B cell (primary cell): Measurements from ENCODE around the gene MTMR4. TPM values are rescaled to one million over a fixed set of nuclear protein-coding genes. Genes with fewer than 3 reads are reported as not detected.

ENCODE experiments used
- ATAC-seq: fragments of 200-7000 bp; cut with Tn5 transposase; one replicate; pipeline ENCODE4 v1.10.0; 2021; ENCODE audit warnings: low read depth, mild to moderate bottlenecking, moderate number of reproducible peaks, moderate library complexity
- CTCF ChIA-PET: fragments of 350-600 bp; sonication (Branson Sonifier 250); formaldehyde crosslinking; loops from one replicate; lab custom pipeline; 2021; ENCODE audit warnings: antibody characterized with exemption, inconsistent platforms; lab: Charles Lee
- POLR2A ChIA-PET: fragments of 350-600 bp; sonication (Branson Sonifier 250); formaldehyde crosslinking; loops from one replicate; lab custom pipeline; 2021; ENCODE audit warnings: antibody characterized with exemption; lab: Charles Lee
- DNase-seq: peaks from one replicate; pipeline ENCODE4 v3.0.0; 2013
- H2AFZ ChIP-seq: 2 replicates; pipeline ENCODE4 v1.6.1; 2012; ENCODE audit warnings: mild to moderate bottlenecking, low read depth, low read length; ENCODE audit not compliant: insufficient read depth, poor library complexity, severe bottlenecking
- H3K27ac ChIP-seq, 2 donors: 1 replicate in 1 of 2; 2 replicates in 1 of 2; pipeline ENCODE4 v1.5.1; 2012 to 2013; ENCODE audit warnings: low read length in 2 of 2, mild to moderate bottlenecking in 2 of 2, moderate library complexity in 1 of 2
- H3K27me3 ChIP-seq, 4 experiments: fragments of 200-600 bp in 1 of 4; sonication (generic) in 1 of 4; replicated peaks in 1 of 4; 1 replicate in 2 of 4; 2 replicates in 2 of 4; pipeline versions ENCODE4 v1.6.1 to v1.7.0; 2013 to 2016; ENCODE audit warnings: low read length in 3 of 4, mild to moderate bottlenecking in 2 of 4, mixed read lengths in 1 of 4, moderate library complexity in 1 of 4; ENCODE audit not compliant: insufficient read depth in 4 of 4, control insufficient read depth in 3 of 4; ENCODE audit errors: control extremely low read depth in 1 of 4
- H3K36me3 ChIP-seq, 2 experiments: replicated peaks in 1 of 2; 1 replicate in 1 of 2; 2 replicates in 1 of 2; pipeline versions ENCODE4 v1.6.1 to v1.7.1; 2013; ENCODE audit warnings: low read length in 1 of 2; ENCODE audit not compliant: insufficient read depth in 2 of 2, control insufficient read depth in 1 of 2; ENCODE audit errors: control extremely low read depth in 1 of 2, extremely low read depth in 1 of 2
- H3K4me1 ChIP-seq, 2 donors: fragments of 200-600 bp in 1 of 2; sonication (generic) in 1 of 2; 1 replicate in 1 of 2; 2 replicates in 1 of 2; pipeline versions ENCODE4 v1.5.1 to v1.6.1; 2013 to 2017; ENCODE audit warnings: low read length in 2 of 2; ENCODE audit not compliant: control insufficient read depth in 2 of 2, insufficient read depth in 2 of 2
- H3K4me2 ChIP-seq: replicated peaks from 2 replicates; pipeline ENCODE3; 2012; ENCODE audit warnings: mild to moderate bottlenecking, low read depth, low read length; ENCODE audit not compliant: poor library complexity, severe bottlenecking
- H3K4me3 ChIP-seq, 5 experiments: fragments of 200-600 bp in 1 of 5; sonication (generic) in 1 of 5; 1 replicate in 3 of 5; 2 replicates in 2 of 5; pipeline versions ENCODE4 v1.5.1 to v1.7.0; 2011 to 2016; ENCODE audit warnings: low read length in 4 of 5, mild to moderate bottlenecking in 4 of 5, low read depth in 2 of 5, control low read depth in 1 of 5, moderate library complexity in 1 of 5; ENCODE audit not compliant: insufficient read depth in 1 of 5; ENCODE audit errors: control extremely low read depth in 1 of 5, extremely low read depth in 1 of 5
- H3K79me2 ChIP-seq: fragments of 200-600 bp; sonication (generic); one replicate; pipeline ENCODE4 v1.6.0; 2016; ENCODE audit warnings: low read length; ENCODE audit not compliant: control insufficient read depth, insufficient read depth
- H3K9ac ChIP-seq: fragments of 200-600 bp; sonication (generic); 2 replicates; pipeline ENCODE4 v1.6.1; 2017; ENCODE audit warnings: mild to moderate bottlenecking, low read length, moderate library complexity
- H3K9me3 ChIP-seq, 3 donors: one replicate each; pipeline versions ENCODE4 v1.6.1 to v1.7.1; 2013; ENCODE audit warnings: low read length in 2 of 3; ENCODE audit not compliant: control insufficient read depth in 2 of 3, insufficient read depth in 1 of 3; ENCODE audit errors: control extremely low read depth in 1 of 3
- H4K20me1 ChIP-seq: 2 replicates; pipeline ENCODE4 v1.6.0; 2012; ENCODE audit warnings: mild to moderate bottlenecking, low read length; ENCODE audit not compliant: insufficient read depth, control insufficient read depth, poor library complexity, severe bottlenecking
- H3K27ac Mint-ChIP-seq: one replicate; pipeline ENCODE4 v1.8.0; 2021; ENCODE audit warnings: mixed read lengths
- H3K27me3 Mint-ChIP-seq: one replicate; pipeline ENCODE4 v1.8.0; 2021; ENCODE audit warnings: mixed read lengths
- H3K4me1 Mint-ChIP-seq: one replicate; pipeline ENCODE4 v1.8.0; 2021; ENCODE audit warnings: mixed read lengths
- H3K4me3 Mint-ChIP-seq: one replicate; pipeline ENCODE4 v1.8.0; 2021; ENCODE audit warnings: mixed read lengths
- H3K9me3 Mint-ChIP-seq: one replicate; pipeline ENCODE4 v1.8.0; 2022; ENCODE audit warnings: mixed read lengths; ENCODE audit not compliant: insufficient read depth
- EZH2 ChIP-seq: IDR thresholded peaks from 2 replicates; pipeline ENCODE4 v1.6.1; 2012; ENCODE audit warnings: borderline replicate concordance, low read depth, mild to moderate bottlenecking, moderate library complexity, low read length; ENCODE audit not compliant: insufficient read depth, poor library complexity, severe bottlenecking
- WGBS: methylation state at CpG from one replicate; pipeline ENCODE4 v1.1.5; 2013; ENCODE audit warnings: missing lambda C conversion rate; ENCODE audit not compliant: insufficient coverage; 5-methylcytosine and 5-hydroxymethylcytosine counted together
- intact Hi-C: fragments of 100-400 bp; cut with micrococcal nuclease; formaldehyde crosslinking; loops from one replicate; pipeline ENCODE4 v1.10.0; 2022
- polyA plus RNA-seq: library from polyadenylated mRNA; depleted of rRNA; stranded (reverse); fragments of >200 nt; gene quantifications from 2 replicates; pipeline ENCODE4 v1.2.3, GENCODE V29; 2012
- total RNA-seq, 2 donors: library from RNA; stranded (reverse); fragments of 120-200 nt in 1 of 2; gene quantifications; 1 replicate in 1 of 2; 2 replicates in 1 of 2; pipeline versions ENCODE4 v1.2.3 to v1.2.4, GENCODE V29; 2013 to 2022
- TF ChIP-seq, protein P1 (sequence below): fragments of 200-600 bp; IDR thresholded peaks from one replicate; pipeline ENCODE4 v1.8.0; 2022; ENCODE audit warnings: antibody characterized with exemption, mild to moderate bottlenecking

Gene MTMR4
- total and polyA plus RNA-seq, 2 donors (not counting 1 experiment from before 2014, with no cell fraction given) = 35.2 to 84.7 TPM

GRCh38 chr17:58506354-58507080, 7.9 kb downstream of the MTMR4 start:
- Histone ChIP-seq H3K27me3 (no peaks in the 10 kb centered on the region), H3K79me2 (peaks cover 37% of the 10 kb centered on the region), H3K4me3 (no peak overlapping the region), H3K36me3 (peaks cover 12 to 82% of the 10 kb centered on the region in 2 experiments), H3K4me1 (peaks cover 20 to 37% of the 10 kb centered on the region in 2 donors), H3K9ac (no peak overlapping the region), H2AFZ (no peak overlapping the region), H3K4me2 (no peak overlapping the region), H4K20me1 (no peaks in the 10 kb centered on the region), H3K9me3 (no peaks in the 10 kb centered on the region), H3K27ac (peak overlapping the region in 1 of 2 donors; percentile 18)
- no peak overlapping the region for H3K4me3 Mint-ChIP-seq
- H3K4me1 Mint-ChIP-seq = peaks cover 40% of the 10 kb centered on the region
- no peaks in the 10 kb centered on the region for H3K27me3 Mint-ChIP-seq
- ChIA-PET POLR2A (interaction anchor here (2.2 kb wide), 1 partner anchor 8 kb away, joined by 19 read pairs; the partner anchor contains the start of gene MTMR4), CTCF (interaction anchor here (1.3 to 3.5 kb wide), 6 partner anchors 8 to 81 kb away, joined by 3 to 25 read pairs (median 10); partner anchors contain the start of genes HSF5 and MTMR4)
- ATAC-seq (no peak), DNase-seq (no peak)
- TF ChIP-seq EZH2 = no peak
- TF ChIP-seq, protein P1, sequence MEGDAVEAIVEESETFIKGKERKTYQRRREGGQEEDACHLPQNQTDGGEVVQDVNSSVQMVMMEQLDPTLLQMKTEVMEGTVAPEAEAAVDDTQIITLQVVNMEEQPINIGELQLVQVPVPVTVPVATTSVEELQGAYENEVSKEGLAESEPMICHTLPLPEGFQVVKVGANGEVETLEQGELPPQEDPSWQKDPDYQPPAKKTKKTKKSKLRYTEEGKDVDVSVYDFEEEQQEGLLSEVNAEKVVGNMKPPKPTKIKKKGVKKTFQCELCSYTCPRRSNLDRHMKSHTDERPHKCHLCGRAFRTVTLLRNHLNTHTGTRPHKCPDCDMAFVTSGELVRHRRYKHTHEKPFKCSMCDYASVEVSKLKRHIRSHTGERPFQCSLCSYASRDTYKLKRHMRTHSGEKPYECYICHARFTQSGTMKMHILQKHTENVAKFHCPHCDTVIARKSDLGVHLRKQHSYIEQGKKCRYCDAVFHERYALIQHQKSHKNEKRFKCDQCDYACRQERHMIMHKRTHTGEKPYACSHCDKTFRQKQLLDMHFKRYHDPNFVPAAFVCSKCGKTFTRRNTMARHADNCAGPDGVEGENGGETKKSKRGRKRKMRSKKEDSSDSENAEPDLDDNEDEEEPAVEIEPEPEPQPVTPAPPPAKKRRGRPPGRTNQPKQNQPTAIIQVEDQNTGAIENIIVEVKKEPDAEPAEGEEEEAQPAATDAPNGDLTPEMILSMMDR = no peak
- peak overlapping the region; percentile 16 for H3K27ac Mint-ChIP-seq
- 95% methylated on average over 7 of the region's 7 CpGs for WGBS
- no peaks in the 10 kb centered on the region for H3K9me3 Mint-ChIP-seq
- intact Hi-C loops = no loop called here
